Caco-2 (cell line): ENCODE results near the gene TNP2. TPM values are rescaled to one million over a fixed set of nuclear protein-coding genes. Genes with fewer than 3 reads are reported as not detected.
"Not testable (repeated sequence)": the region's sequence is repeated elsewhere in the genome, so short reads cannot be mapped to it uniquely, and the experiment has no call there.

Experiments used
- BruUV-seq: library from RNA; stranded (reverse); fragments of 400-500 nt; replicated peaks from 2 replicates; lab custom pipeline; 2021; lab: Mats Ljungman, UMichigan
- CTCF ChIA-PET: fragments of 300-600 bp; sonication (Branson Sonifier 250); formaldehyde crosslinking; loops from one replicate; lab custom pipeline; 2022; ENCODE audit warnings: antibody characterized with exemption; lab: Charles Lee
- POLR2A ChIA-PET: fragments of 300-600 bp; sonication (Branson Sonifier 250); formaldehyde crosslinking; loops from one replicate; lab custom pipeline; 2022; ENCODE audit warnings: antibody characterized with exemption; lab: Charles Lee
- DNase-seq, 2 experiments: peaks; one replicate each; pipeline versions ENCODE4 v3.0.0 to v3.0.0-alpha.2; 2020 to 2022
- H3K27me3 ChIP-seq: replicated peaks from 2 replicates; pipeline ENCODE4 v1.6.0; 2011; ENCODE audit warnings: low read length; ENCODE audit not compliant: control insufficient read depth, insufficient read depth
- H3K36me3 ChIP-seq: 2 replicates; pipeline ENCODE4 v1.5.1; 2011; ENCODE audit warnings: low read length; ENCODE audit not compliant: control insufficient read depth, insufficient read depth
- H3K4me1 ChIP-seq: fragments of 250-450 bp; sonication (Bioruptor Pico); 2 replicates; pipeline ENCODE4 v1.5.1; 2020; ENCODE audit warnings: mild to moderate bottlenecking
- H3K4me3 ChIP-seq: 2 replicates; pipeline ENCODE4 v1.5.1; 2011; ENCODE audit warnings: low read depth, mild to moderate bottlenecking, control low read depth, low read length
- H3K9me3 ChIP-seq: fragments of 250-450 bp; sonication (Bioruptor Pico); 2 replicates; pipeline ENCODE4 v1.5.1; 2020; ENCODE audit warnings: mild to moderate bottlenecking, moderate library complexity
- H3K27ac Mint-ChIP-seq: one replicate; pipeline ENCODE4 v1.8.0; 2022; ENCODE audit warnings: mixed read lengths; ENCODE audit not compliant: unreplicated experiment
- H3K27me3 Mint-ChIP-seq: one replicate; pipeline ENCODE4 v1.8.0; 2022; ENCODE audit warnings: mixed read lengths; ENCODE audit not compliant: insufficient read depth, unreplicated experiment
- H3K36me3 Mint-ChIP-seq: one replicate; pipeline ENCODE4 v1.8.0; 2022; ENCODE audit warnings: mild to moderate bottlenecking, mixed read lengths; ENCODE audit not compliant: insufficient read depth, unreplicated experiment
- H3K4me1 Mint-ChIP-seq: one replicate; pipeline ENCODE4 v1.8.0; 2022; ENCODE audit warnings: low read depth, mixed read lengths; ENCODE audit not compliant: unreplicated experiment
- H3K4me3 Mint-ChIP-seq: one replicate; pipeline ENCODE4 v1.8.0; 2022; ENCODE audit warnings: mild to moderate bottlenecking, moderate library complexity, mixed read lengths; ENCODE audit not compliant: unreplicated experiment
- H3K9me3 Mint-ChIP-seq: one replicate; pipeline ENCODE4 v1.8.0; 2022; ENCODE audit warnings: mixed read lengths; ENCODE audit not compliant: unreplicated experiment
- CTCF ChIP-seq, 2 experiments: fragments of 200-600 bp in 1 of 2; IDR thresholded peaks; 1 replicate in 1 of 2; 2 replicates in 1 of 2; pipeline versions ENCODE4 v1.5.1 to v1.8.0; 2011 to 2022; ENCODE audit warnings: antibody characterized with exemption in 1 of 2, control low read depth in 1 of 2, inconsistent platforms in 1 of 2, low read depth in 1 of 2, low read length in 1 of 2, mild to moderate bottlenecking in 1 of 2, moderate library complexity in 1 of 2; ENCODE audit not compliant: insufficient read depth in 1 of 2, severe bottlenecking in 1 of 2, unreplicated experiment in 1 of 2
- intact Hi-C: fragments of 100-400 bp; cut with micrococcal nuclease; formaldehyde crosslinking; loops from one replicate; pipeline ENCODE4 v1.10.0; 2022; ENCODE audit not compliant: unreplicated experiment
- total RNA-seq: library from RNA; stranded (reverse); gene quantifications from 2 replicates; pipeline ENCODE4 v1.2.3, GENCODE V29; 2022

TNP2 gene
- total RNA-seq, 1 experiment from 2014 or later: not detected

- Mint-ChIP-seq H3K27ac (no peak overlapping the region), H3K36me3 (no peaks in the 10 kb centered on the region), H3K4me1 (no peaks in the 10 kb centered on the region), H3K9me3 (no peaks in the 10 kb centered on the region), H3K27me3 (no peaks in the 10 kb centered on the region), H3K4me3 (no peak overlapping the region)
- Histone ChIP-seq H3K4me1 (peaks cover 13% of the 10 kb centered on the region), H3K9me3 (no peaks in the 10 kb centered on the region), H3K36me3 (no peaks in the 10 kb centered on the region), H3K27me3 (no peaks in the 10 kb centered on the region), H3K4me3 (no peak overlapping the region)
- intact Hi-C loops: no loop called here
- ChIA-PET POLR2A (no interaction called here), CTCF (no interaction called here)
- TF ChIP-seq CTCF (IDR thresholded peaks at IDR 0.05; ENCODE audit: insufficient read depth in 1 of 2, low read depth in 1 of 2, low read length in 1 of 2, severe bottlenecking in 1 of 2, unreplicated experiment in 1 of 2): no peak
- no peak for DNase-seq
- no TSS peak for BruUV-seq
Measured at GRCh38 chr16:11299865-11300559, 30.9 kb upstream of the TNP2 start.

GRCh38 chr16:11298950-11299547, 29.9 kb upstream of the TNP2 start:
- H3K27me3 ChIP-seq, intact Hi-C loops, H3K27me3 Mint-ChIP-seq, H3K4me3 Mint-ChIP-seq, H3K4me1 Mint-ChIP-seq, H3K36me3 ChIP-seq, DNase-seq, H3K9me3 Mint-ChIP-seq, H3K9me3 ChIP-seq, H3K27ac Mint-ChIP-seq, H3K4me3 ChIP-seq, BruUV-seq, H3K36me3 Mint-ChIP-seq: not testable (repeated sequence)
- ChIA-PET POLR2A (interaction anchor here (0.6 kb wide), 1 partner anchor 37 kb away, joined by 8 read pairs; no protein-coding TSS in a partner anchor), CTCF (interaction anchor here (1.2 kb wide), 1 partner anchor 43 kb away, joined by 5 read pairs; the partner anchor contains the start of gene SOCS1)
- H3K4me1 ChIP-seq: peaks cover 13% of the 10 kb centered on the region

- Mint-ChIP-seq H3K4me3 (no peak overlapping the region), H3K4me1 (no peaks in the 10 kb centered on the region), H3K27ac (no peak overlapping the region), H3K27me3 (no peaks in the 10 kb centered on the region), H3K36me3 (no peaks in the 10 kb centered on the region), H3K9me3 (no peaks in the 10 kb centered on the region)
- Histone ChIP-seq H3K36me3 (no peaks in the 10 kb centered on the region), H3K9me3 (no peaks in the 10 kb centered on the region), H3K27me3 (no peaks in the 10 kb centered on the region), H3K4me3 (no peak overlapping the region), H3K4me1 (peaks cover 13% of the 10 kb centered on the region)
- ChIA-PET POLR2A (interaction anchor here (0.6 kb wide), 1 partner anchor 36 kb away, joined by 8 read pairs; no protein-coding TSS in a partner anchor), CTCF (interaction anchor here (1.2 kb wide), 1 partner anchor 43 kb away, joined by 5 read pairs; the partner anchor contains the start of gene SOCS1)
- no peak for DNase-seq
- BruUV-seq: no TSS peak
- TF ChIP-seq CTCF (IDR thresholded peaks at IDR 0.05; ENCODE audit: insufficient read depth in 1 of 2, low read depth in 1 of 2, low read length in 1 of 2, severe bottlenecking in 1 of 2, unreplicated experiment in 1 of 2): no peak
- intact Hi-C loops: no loop called here
Measured at GRCh38 chr16:11298143-11298900, 29.2 kb upstream of the TNP2 start.
